HepG2 (cell line): ENCODE results near the gene SNCG. TPM values are rescaled to one million over a fixed set of nuclear protein-coding genes. Genes with fewer than 3 reads are reported as not detected.

Experiments used
- ATAC-seq: fragments of 200-7000 bp; cut with Tn5 transposase; 3 replicates; pipeline ENCODE4 v1.9.1; 2020; ENCODE audit warnings: mild to moderate bottlenecking, moderate library complexity
- BruUV-seq: library from RNA; stranded (reverse); fragments of 400-500 nt; replicated peaks from 2 replicates; lab custom pipeline; 2021; lab: Mats Ljungman, UMichigan
- CTCF ChIA-PET: fragments of 300-600 bp; formaldehyde crosslinking; extraction: SDS; loops from one replicate; lab custom pipeline; 2021; ENCODE audit warnings: low total read pairs, inconsistent platforms, low intra/inter-chr PET ratio; lab: Yijun Ruan, JAX
- POLR2A ChIA-PET: fragments of 350-600 bp; sonication (Branson Sonifier 250); formaldehyde crosslinking; loops from one replicate; lab custom pipeline; 2020; ENCODE audit warnings: antibody characterized with exemption, inconsistent platforms; lab: Yijun Ruan, JAX
- DNase-seq: peaks from one replicate; pipeline ENCODE4 v3.0.0-alpha.2; 2015; ENCODE audit warnings: low spot score
- FAIRE-seq: peaks from 3 replicates; lab custom pipeline; 2011; peaks lifted over from hg19 to GRCh38; lab: Jason Lieb, UNC
- H2AFZ ChIP-seq: one replicate; pipeline ENCODE4 v1.6.1; 2011; ENCODE audit warnings: low read length, inconsistent platforms
- H3K27ac ChIP-seq: fragments of 300-600 bp; 3 replicates; pipeline ENCODE4 v1.8.0; 2011; ENCODE audit warnings: mixed run types, mild to moderate bottlenecking, mixed read lengths, low read length, inconsistent platforms; ENCODE audit not compliant: insufficient read depth; ENCODE audit errors: extremely low read length
- H3K27me3 ChIP-seq, 2 experiments: fragments of 200-600 bp in 1 of 2; 2 replicates in 1 of 2; 3 replicates in 1 of 2; pipeline versions ENCODE4 v1.6.0 to v1.8.0; 2011; ENCODE audit warnings: low read length in 2 of 2, mild to moderate bottlenecking in 2 of 2, moderate library complexity in 2 of 2, inconsistent platforms in 1 of 2; ENCODE audit not compliant: insufficient read depth in 2 of 2, control insufficient read depth in 1 of 2
- H3K36me3 ChIP-seq, 2 experiments: fragments of 200-600 bp in 1 of 2; replicated peaks in 1 of 2; 2 replicates in 1 of 2; 3 replicates in 1 of 2; pipeline versions ENCODE4 v1.5.1 to v1.8.0; 2011; ENCODE audit warnings: low read length in 2 of 2, inconsistent platforms in 1 of 2; ENCODE audit not compliant: insufficient read depth in 2 of 2, control insufficient read depth in 1 of 2
- H3K4me1 ChIP-seq: 2 replicates; pipeline ENCODE4 v1.5.1; 2012; ENCODE audit warnings: low read length, inconsistent platforms; ENCODE audit not compliant: insufficient read depth
- H3K4me2 ChIP-seq: 2 replicates; pipeline ENCODE4 v1.6.0; 2011; ENCODE audit warnings: low read depth, low read length, inconsistent platforms
- H3K4me3 ChIP-seq, 3 experiments: fragments of 200-600 bp in 1 of 3; sonication (generic), shearing (Covaris generic) in 1 of 3; replicated peaks in 1 of 3; 2 replicates each; pipeline ENCODE4 v1.5.1; 2011 to 2016; ENCODE audit warnings: low read length in 3 of 3, inconsistent platforms in 2 of 3, low read depth in 2 of 3, mild to moderate bottlenecking in 2 of 3, control low read depth in 1 of 3, mixed read lengths in 1 of 3; ENCODE audit not compliant: insufficient read depth in 1 of 3
- H3K79me2 ChIP-seq: one replicate; pipeline ENCODE4 v1.6.1; 2011; ENCODE audit warnings: low read length, inconsistent platforms; ENCODE audit not compliant: insufficient read depth
- H3K9ac ChIP-seq: 2 replicates; pipeline ENCODE4 v1.6.0; 2011; ENCODE audit warnings: mild to moderate bottlenecking, low read depth, low read length, inconsistent platforms; ENCODE audit not compliant: insufficient read depth
- H3K9me3 ChIP-seq: 2 replicates; pipeline ENCODE4 v1.5.1; 2012; ENCODE audit warnings: mild to moderate bottlenecking, low read length
- H4K20me1 ChIP-seq: 2 replicates; pipeline ENCODE4 v1.6.0; 2011; ENCODE audit warnings: inconsistent platforms, mild to moderate bottlenecking, low read length, moderate library complexity; ENCODE audit not compliant: insufficient read depth
- KDM1A ChIP-seq: IDR thresholded peaks from 2 replicates; pipeline ENCODE4 v1.6.1; 2016; ENCODE audit warnings: missing compliant biosample characterization
- SNRNP70 ChIP-seq: fragments of 200-400 bp; formaldehyde crosslinking; IDR thresholded peaks from 2 replicates; pipeline ENCODE4 v1.6.1; 2017; ENCODE audit warnings: mild to moderate bottlenecking, low read depth, low read length, moderate library complexity
- SP5 ChIP-seq: IDR thresholded peaks from 2 replicates; pipeline ENCODE4 v1.6.1; 2016; ENCODE audit warnings: low read depth, borderline replicate concordance
- ZBTB38 ChIP-seq: sonication (generic); formaldehyde crosslinking; IDR thresholded peaks from 2 replicates; pipeline ENCODE4 v1.5.1; 2020; ENCODE audit warnings: mild to moderate bottlenecking, missing genetic modification reagents
- ZKSCAN1 ChIP-seq: fragments of 150-350 bp; IDR thresholded peaks from 2 replicates; pipeline ENCODE4 v1.6.1; 2014; ENCODE audit warnings: low read length
- ZNF101 ChIP-seq: sonication (generic); formaldehyde crosslinking; IDR thresholded peaks from 2 replicates; pipeline ENCODE4 v1.4.0; 2020; ENCODE audit warnings: mild to moderate bottlenecking, low read depth, missing genetic modification reagents, borderline replicate concordance
- ZNF260 ChIP-seq: sonication (generic); formaldehyde crosslinking; IDR thresholded peaks from 2 replicates; pipeline ENCODE4 v1.4.0; 2020; ENCODE audit warnings: missing genetic modification reagents, low read depth, mild to moderate bottlenecking, borderline replicate concordance
- ZNF460 ChIP-seq: sonication (generic); formaldehyde crosslinking; IDR thresholded peaks from 2 replicates; pipeline ENCODE4 v1.5.1; 2020; ENCODE audit warnings: missing genetic modification reagents, mild to moderate bottlenecking, borderline replicate concordance
- WGBS: methylation state at CpG from one replicate; pipeline ENCODE4 v1.1.6; 2017; ENCODE audit warnings: low lambda C conversion rate; 5-methylcytosine and 5-hydroxymethylcytosine counted together
- in situ Hi-C: cut with HindIII; loops from 2 replicates; pipeline ENCODE4 v1.10.0; 2017; ENCODE audit warnings: low pct_unique_long_range_greater_than_20kb; ENCODE audit not compliant: extremely low pct_ligation_motif_present
- intact Hi-C: fragments of 100-400 bp; cut with micrococcal nuclease; formaldehyde crosslinking; loops from one replicate; pipeline ENCODE4 v1.10.0; 2022; ENCODE audit not compliant: unreplicated experiment
- polyA plus RNA-seq, 8 experiments: library from polyadenylated mRNA; depleted of rRNA in 3 of 8; stranded (reverse) in 7 of 8; unstranded in 1 of 8; fragments of >200 nt; fragmentation: Illumina TruSeq in 4 of 8; extraction: Trizol in 4 of 8; gene quantifications; 2 replicates each; pipeline versions ENCODE4 v1.2.1 to v1.2.3, GENCODE V29; 2011 to 2016; ENCODE audit warnings: low read depth in 4 of 8, missing spikeins in 1 of 8, mixed read lengths in 1 of 8; ENCODE audit not compliant: insufficient read depth in 1 of 8
- total RNA-seq, 5 experiments: library from RNA; depleted of rRNA; stranded (reverse); fragments of >200 nt; fragmentation: Illumina TruSeq; extraction: Trizol; gene quantifications; 2 replicates each; pipeline ENCODE4 v1.2.3, GENCODE V29; 2016; ENCODE audit warnings: low read depth in 1 of 5
- TF ChIP-seq, protein P1 (sequence below): sonication (generic); formaldehyde crosslinking; IDR thresholded peaks from 2 replicates; pipeline ENCODE4 v1.8.0; 2022; ENCODE audit warnings: mild to moderate bottlenecking, missing genetic modification reagents; ENCODE audit not compliant: insufficient replicate concordance
- TF ChIP-seq, protein P2 (sequence below): sonication (generic); formaldehyde crosslinking; IDR thresholded peaks from 2 replicates; pipeline ENCODE4 v1.5.1; 2020; ENCODE audit warnings: missing genetic modification reagents, mild to moderate bottlenecking, borderline replicate concordance
- TF ChIP-seq, protein P3 (sequence below): fragments of 450-650 bp; IDR thresholded peaks from 2 replicates; pipeline ENCODE4 v1.6.1; 2017; ENCODE audit warnings: mild to moderate bottlenecking
- TF ChIP-seq, protein P4 (sequence below): sonication (generic); formaldehyde crosslinking; IDR thresholded peaks from 2 replicates; pipeline ENCODE4 v1.4.0; 2020; ENCODE audit warnings: missing genetic modification reagents
- TF ChIP-seq, protein P5 (sequence below): sonication (generic); formaldehyde crosslinking; conservative IDR thresholded peaks from 2 replicates; pipeline ENCODE4 v1.4.0; 2020; ENCODE audit warnings: missing genetic modification reagents
- TF ChIP-seq, protein P6 (sequence below): sonication (generic); formaldehyde crosslinking; IDR thresholded peaks from 2 replicates; pipeline ENCODE4 v1.4.0; 2020; ENCODE audit warnings: missing genetic modification reagents, borderline replicate concordance

SNCG gene
- total and polyA plus RNA-seq, 2 of the 13 experiments (the other 11 are each of a cell fraction or from before 2014, with no cell fraction given) = 0.22 to 0.91 TPM

DNA sequence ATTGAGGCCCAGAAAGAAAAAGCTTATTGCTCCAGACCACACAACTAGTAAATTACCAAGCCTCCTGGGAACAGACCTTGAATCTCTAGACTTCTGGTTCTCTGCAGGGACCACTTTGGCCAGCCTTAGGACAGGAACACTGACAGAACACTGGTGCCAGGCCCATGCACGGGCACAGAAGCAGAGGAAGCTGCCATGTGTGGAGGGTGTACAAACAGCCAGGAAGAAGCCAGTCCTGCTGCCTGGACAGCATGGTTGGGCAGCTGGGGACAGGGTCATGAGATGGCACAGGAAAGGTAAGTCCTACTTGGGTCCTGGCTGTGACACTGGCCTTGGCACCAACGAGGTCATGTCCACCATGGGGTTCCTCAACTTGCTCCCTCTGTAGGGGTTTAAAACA is 20.1 kb upstream of the SNCG start:
- whole genome bisulfite sequencing = 75% methylated on average over 1 of the region's 2 CpGs
- FAIRE-seq (no peak), ATAC-seq (no peak), DNase-seq (no peak)
- Histone ChIP-seq H3K9ac (no peak overlapping the region), H3K27ac (no peak overlapping the region), H2AFZ (no peak overlapping the region), H4K20me1 (no peaks in the 10 kb centered on the region), H3K27me3 (no peaks in the 10 kb centered on the region), H3K4me2 (no peak overlapping the region), H3K9me3 (no peaks in the 10 kb centered on the region), H3K36me3 (no peaks in the 10 kb centered on the region), H3K79me2 (no peaks in the 10 kb centered on the region), H3K4me1 (peaks cover 18% of the 10 kb centered on the region), H3K4me3 (no peak overlapping the region)
- BruUV-seq = no TSS peak
- CTCF ChIA-PET = interaction anchor here (0.9 to 2.1 kb wide), 2 partner anchors 22 to 157 kb away, joined by 3 to 20 read pairs; partner anchors contain the start of gene SHLD2
- in situ Hi-C loops = no loop called here
- POLR2A ChIA-PET = no interaction called here
- intact Hi-C loops = loop anchor here (5.0 kb wide), 1 partner anchor 521 kb away; no protein-coding TSS in a partner anchor
- TF ChIP-seq, protein P1, sequence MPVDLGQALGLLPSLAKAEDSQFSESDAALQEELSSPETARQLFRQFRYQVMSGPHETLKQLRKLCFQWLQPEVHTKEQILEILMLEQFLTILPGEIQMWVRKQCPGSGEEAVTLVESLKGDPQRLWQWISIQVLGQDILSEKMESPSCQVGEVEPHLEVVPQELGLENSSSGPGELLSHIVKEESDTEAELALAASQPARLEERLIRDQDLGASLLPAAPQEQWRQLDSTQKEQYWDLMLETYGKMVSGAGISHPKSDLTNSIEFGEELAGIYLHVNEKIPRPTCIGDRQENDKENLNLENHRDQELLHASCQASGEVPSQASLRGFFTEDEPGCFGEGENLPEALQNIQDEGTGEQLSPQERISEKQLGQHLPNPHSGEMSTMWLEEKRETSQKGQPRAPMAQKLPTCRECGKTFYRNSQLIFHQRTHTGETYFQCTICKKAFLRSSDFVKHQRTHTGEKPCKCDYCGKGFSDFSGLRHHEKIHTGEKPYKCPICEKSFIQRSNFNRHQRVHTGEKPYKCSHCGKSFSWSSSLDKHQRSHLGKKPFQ (CRISPR knock-in tag) = no peak
- TF ChIP-seq, protein P2, sequence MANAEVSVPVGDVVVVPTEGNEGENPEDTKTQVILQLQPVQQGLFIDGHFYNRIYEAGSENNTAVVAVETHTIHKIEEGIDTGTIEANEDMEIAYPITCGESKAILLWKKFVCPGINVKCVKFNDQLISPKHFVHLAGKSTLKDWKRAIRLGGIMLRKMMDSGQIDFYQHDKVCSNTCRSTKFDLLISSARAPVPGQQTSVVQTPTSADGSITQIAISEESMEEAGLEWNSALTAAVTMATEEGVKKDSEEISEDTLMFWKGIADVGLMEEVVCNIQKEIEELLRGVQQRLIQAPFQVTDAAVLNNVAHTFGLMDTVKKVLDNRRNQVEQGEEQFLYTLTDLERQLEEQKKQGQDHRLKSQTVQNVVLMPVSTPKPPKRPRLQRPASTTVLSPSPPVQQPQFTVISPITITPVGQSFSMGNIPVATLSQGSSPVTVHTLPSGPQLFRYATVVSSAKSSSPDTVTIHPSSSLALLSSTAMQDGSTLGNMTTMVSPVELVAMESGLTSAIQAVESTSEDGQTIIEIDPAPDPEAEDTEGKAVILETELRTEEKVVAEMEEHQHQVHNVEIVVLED (CRISPR knock-in tag) = no peak
- TF ChIP-seq, protein P3, sequence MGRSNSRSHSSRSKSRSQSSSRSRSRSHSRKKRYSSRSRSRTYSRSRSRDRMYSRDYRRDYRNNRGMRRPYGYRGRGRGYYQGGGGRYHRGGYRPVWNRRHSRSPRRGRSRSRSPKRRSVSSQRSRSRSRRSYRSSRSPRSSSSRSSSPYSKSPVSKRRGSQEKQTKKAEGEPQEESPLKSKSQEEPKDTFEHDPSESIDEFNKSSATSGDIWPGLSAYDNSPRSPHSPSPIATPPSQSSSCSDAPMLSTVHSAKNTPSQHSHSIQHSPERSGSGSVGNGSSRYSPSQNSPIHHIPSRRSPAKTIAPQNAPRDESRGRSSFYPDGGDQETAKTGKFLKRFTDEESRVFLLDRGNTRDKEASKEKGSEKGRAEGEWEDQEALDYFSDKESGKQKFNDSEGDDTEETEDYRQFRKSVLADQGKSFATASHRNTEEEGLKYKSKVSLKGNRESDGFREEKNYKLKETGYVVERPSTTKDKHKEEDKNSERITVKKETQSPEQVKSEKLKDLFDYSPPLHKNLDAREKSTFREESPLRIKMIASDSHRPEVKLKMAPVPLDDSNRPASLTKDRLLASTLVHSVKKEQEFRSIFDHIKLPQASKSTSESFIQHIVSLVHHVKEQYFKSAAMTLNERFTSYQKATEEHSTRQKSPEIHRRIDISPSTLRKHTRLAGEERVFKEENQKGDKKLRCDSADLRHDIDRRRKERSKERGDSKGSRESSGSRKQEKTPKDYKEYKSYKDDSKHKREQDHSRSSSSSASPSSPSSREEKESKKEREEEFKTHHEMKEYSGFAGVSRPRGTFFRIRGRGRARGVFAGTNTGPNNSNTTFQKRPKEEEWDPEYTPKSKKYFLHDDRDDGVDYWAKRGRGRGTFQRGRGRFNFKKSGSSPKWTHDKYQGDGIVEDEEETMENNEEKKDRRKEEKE = no peak
- TF ChIP-seq KDM1A (CRISPR knock-in tag) = no peak
- no peak for TF ChIP-seq SP5 (CRISPR knock-in tag)
- TF ChIP-seq ZNF101 = no peak
- no peak for TF ChIP-seq ZBTB38 (CRISPR knock-in tag)
- TF ChIP-seq ZNF260 = no peak
- TF ChIP-seq, protein P4, sequence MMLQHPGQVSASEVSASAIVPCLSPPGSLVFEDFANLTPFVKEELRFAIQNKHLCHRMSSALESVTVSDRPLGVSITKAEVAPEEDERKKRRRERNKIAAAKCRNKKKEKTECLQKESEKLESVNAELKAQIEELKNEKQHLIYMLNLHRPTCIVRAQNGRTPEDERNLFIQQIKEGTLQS (CRISPR knock-in tag) = no peak
- TF ChIP-seq ZKSCAN1 = no peak
- TF ChIP-seq, protein P5, sequence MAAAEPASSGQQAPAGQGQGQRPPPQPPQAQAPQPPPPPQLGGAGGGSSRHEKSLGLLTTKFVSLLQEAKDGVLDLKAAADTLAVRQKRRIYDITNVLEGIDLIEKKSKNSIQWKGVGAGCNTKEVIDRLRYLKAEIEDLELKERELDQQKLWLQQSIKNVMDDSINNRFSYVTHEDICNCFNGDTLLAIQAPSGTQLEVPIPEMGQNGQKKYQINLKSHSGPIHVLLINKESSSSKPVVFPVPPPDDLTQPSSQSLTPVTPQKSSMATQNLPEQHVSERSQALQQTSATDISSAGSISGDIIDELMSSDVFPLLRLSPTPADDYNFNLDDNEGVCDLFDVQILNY (CRISPR knock-in tag) = no peak
- no peak for TF ChIP-seq ZNF460 (CRISPR knock-in tag)
- no peak for TF ChIP-seq SNRNP70
- TF ChIP-seq, protein P6, sequence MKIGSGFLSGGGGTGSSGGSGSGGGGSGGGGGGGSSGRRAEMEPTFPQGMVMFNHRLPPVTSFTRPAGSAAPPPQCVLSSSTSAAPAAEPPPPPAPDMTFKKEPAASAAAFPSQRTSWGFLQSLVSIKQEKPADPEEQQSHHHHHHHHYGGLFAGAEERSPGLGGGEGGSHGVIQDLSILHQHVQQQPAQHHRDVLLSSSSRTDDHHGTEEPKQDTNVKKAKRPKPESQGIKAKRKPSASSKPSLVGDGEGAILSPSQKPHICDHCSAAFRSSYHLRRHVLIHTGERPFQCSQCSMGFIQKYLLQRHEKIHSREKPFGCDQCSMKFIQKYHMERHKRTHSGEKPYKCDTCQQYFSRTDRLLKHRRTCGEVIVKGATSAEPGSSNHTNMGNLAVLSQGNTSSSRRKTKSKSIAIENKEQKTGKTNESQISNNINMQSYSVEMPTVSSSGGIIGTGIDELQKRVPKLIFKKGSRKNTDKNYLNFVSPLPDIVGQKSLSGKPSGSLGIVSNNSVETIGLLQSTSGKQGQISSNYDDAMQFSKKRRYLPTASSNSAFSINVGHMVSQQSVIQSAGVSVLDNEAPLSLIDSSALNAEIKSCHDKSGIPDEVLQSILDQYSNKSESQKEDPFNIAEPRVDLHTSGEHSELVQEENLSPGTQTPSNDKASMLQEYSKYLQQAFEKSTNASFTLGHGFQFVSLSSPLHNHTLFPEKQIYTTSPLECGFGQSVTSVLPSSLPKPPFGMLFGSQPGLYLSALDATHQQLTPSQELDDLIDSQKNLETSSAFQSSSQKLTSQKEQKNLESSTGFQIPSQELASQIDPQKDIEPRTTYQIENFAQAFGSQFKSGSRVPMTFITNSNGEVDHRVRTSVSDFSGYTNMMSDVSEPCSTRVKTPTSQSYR (CRISPR knock-in tag) = no peak
